Left lobe of liver (tissue), 2 donors: ENCODE measurements around the gene CDKN2A. TPM values are rescaled to one million over a fixed set of nuclear protein-coding genes. Genes with fewer than 3 reads are reported as not detected.

Experiments
- ATAC-seq: fragments of 200-7000 bp; cut with Tn5 transposase; one replicate; pipeline ENCODE4 v1.9.1; 2020; ENCODE audit warnings: mild to moderate bottlenecking, moderate library complexity
- DNase-seq: peaks from one replicate; pipeline ENCODE4 v3.0.0-alpha.2; 2020; ENCODE audit warnings: low spot score
- total RNA-seq: library from RNA; stranded (reverse); gene quantifications from one replicate; pipeline ENCODE4 v1.2.1, GENCODE V29; 2021
- donor health status: DM: no; HTN: no; CAD: no; lungs with moderate emphysema.
- donor health status: DM: no; HTN: yes; CAD: no.

CDKN2A gene
- total RNA-seq, 1 donor from 2014 or later: 0.55 TPM

DNA sequence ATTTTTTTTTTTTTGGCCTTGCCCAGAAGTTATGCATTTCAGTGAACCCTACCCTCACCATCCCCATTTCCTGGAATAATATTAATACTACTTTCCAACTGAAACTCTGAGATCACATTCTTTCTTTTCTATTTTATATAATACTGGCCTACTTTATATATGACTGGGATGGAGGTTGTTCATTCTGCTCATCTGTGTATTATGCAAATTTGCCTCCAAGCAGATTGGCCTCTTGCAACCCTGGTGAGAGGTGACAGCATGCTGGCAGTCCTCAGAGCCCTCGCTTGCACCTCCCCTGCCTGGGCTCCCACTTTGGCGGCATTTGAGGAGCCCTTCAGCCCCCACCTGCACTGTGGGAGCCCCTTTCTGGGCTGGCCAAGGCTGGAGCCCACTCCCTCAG is 35.4 kb downstream of the CDKN2A start:
- no peak for ATAC-seq
- DNase-seq: no peak

DNA sequence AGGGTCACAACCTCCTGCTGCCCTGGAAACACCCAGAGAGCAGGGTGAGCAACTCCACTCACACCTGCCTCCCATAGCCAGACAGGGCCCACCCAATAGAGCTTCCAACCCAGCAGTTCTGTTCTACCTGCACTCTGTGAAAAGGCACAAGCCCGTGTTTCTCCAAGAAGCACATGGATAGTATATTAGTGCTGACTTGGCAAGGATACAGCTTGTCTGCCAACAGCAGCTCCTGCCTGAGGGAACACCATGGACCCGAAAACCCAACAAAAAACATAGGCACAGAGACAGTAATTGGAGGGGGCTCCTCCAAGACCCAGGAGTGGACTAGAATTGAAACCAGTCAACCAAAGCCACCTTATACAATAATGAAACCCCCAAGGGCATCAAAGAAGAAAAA is 48.6 kb downstream of the CDKN2A start:
- DNase-seq (no peak), ATAC-seq (no peak)

DNA sequence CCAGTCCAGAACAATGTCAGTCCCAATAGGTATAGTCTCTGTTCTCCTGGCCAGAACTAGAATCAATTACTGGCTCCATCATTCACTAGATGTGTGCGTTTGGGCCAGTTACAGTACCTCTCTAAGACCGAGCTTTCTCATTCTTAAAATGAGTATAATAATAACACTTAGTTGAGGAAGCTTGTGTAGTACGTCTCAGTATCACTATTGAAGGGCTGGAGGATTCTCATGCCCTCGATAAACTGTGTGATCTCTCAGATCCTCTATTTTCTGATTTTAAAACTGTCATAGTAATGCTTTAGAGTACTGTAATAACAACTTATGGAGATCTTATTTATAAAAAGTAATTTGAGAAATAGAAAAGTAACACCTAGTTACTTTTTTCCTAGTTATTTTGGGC is 50.7 kb downstream of the CDKN2A start:
- ATAC-seq (no peak), DNase-seq (no peak)

DNA sequence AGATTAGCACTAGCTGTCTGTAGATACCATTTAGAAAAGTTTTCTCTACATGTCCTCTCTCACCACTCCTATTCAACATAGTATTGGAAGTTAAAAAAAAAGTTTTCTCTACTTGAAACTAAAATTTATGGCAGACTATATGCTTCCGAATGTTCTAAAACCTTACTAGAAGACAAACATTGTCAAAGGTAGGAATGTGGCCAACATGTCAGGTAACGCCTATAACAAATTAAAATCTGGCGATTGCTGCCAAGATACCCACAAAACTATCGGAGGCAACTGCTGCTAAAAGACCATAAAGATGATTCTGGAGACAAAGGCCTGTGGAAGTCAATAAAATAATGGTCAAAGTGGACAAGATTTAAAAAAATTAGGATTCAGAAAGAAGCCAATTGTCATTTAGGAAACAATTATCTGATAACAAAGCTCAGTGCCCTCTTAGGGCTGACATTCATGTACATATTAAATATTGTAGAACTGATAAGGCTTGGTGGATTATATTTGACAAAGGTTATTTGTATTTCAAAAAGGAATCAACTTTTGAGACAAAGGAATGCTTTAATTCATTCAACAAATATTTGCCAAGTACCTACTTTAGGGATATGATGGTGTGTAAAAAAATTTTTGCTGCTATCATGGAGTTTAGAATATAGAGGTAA is 52.7 kb downstream of the CDKN2A start:
- ATAC-seq (no peak), DNase-seq (no peak)

DNA sequence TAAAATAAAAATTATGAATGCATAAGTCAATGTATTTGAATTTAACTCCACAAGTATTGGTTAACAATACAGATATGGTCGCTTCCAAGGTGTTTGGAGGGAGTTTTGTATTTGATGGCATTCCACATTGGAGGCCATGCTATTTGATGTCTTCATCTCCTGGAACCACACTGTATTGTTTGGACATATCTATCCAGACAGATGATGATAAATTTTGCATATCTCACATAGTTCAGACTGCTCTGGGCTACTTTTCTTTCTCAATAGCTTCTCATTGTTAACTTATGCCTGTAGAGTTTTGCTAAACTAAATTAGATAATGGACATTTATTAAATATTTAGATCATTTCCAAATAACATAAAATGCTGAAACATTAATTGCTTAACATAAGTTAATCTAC is 58.0 kb downstream of the CDKN2A start:
- DNase-seq: no peak
- ATAC-seq: no peak

DNA sequence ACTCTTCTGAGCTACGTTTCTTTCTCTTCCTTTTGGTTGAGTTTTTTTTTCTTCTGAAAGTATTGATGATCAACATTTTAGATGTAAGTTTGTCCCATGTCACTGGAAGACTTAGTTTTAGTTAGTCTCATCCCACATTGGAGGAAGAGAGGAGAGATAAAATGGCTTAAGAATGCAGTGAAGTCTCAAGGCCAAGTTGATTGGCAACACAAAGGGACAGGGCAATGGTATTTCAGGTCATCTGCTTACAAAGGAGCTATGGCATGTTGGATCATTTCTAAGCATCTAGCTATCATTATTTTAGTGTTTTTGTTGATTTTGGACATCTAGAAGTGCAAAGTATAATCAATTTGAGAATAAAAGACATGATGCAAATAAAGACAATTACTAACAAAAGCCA is 58.6 kb downstream of the CDKN2A start:
- ATAC-seq (no peak), DNase-seq (no peak)

DNA sequence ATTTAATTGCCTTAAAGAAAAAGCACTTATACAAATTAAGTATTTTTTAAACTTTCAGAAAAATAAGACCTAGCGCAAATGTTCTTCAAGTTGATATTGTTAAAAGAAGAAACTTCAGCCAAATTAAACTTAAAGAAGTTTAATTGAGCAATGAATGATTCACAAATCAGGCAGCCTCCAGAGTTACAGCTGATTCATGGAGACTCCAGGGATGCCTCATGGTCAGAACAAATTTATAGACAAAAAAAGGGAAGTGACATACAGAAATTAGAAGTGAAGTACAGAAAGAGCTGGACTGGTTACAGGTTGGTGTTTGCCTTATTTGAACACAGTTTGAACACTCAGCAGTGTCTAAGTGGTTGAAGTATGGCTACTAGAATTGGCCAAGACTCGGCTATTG is 60.3 kb downstream of the CDKN2A start:
- DNase-seq: no peak
- ATAC-seq: no peak

DNA sequence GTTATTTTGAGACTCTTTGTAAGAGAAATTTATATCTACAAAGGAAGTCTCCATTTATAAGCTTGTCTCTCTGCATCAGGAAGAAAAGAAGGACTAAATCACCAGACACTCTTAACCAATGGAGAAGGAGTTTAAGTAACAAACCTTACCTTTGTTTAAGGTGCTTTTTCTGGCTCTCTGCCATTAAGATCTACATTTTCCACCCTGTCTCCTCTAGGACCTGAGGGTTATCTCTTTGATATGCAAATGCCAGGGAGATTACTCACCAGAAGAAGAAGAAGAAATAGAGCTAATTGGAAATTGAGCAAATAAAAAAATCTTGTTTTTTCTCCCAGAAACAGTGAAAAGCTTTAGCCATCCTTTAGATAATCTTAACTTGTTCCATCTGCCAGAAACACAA is 60.9 kb downstream of the CDKN2A start:
- no peak for DNase-seq

DNA sequence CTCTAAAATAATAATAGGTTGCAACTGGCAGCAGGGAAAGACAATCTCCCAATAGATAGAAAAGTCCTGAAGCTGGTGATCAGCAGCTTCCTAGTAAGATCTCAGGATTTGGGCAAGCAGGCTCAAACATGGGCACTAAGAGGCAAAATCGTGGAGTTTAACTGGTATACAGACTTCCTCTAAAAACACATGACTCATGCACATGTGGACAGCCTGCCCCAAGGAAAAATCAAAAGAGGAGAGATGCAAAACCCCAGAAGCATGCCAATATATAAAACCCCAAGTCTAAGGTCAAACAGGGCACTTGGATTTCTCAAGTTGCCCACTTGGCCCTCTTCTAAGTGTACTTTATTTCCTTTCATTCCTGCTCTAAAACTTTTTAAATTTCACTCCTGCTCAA is 62.8 kb downstream of the CDKN2A start:
- no peak for ATAC-seq
- no peak for DNase-seq

More for the DNA sequence above, 60.9 kb downstream of the CDKN2A start:
- ATAC-seq: no peak

DNA sequence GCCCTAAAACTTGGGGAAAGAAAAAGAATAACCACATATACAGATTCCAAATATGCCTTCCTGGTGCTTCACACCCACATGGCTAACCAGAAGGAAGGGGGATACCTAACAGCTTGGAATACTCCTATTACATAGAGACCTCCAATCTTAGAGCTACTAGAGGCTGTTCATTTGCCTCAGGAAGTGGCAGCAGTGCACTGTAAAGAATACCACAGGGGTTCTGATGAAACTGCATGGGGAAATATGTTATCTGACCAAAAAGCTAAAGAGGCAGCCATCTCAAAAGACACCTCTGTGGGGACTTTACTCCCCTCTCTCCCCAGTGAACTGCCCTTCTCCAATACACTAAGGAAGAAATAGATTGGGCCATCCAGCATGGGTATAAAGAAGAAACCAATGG is 66.4 kb downstream of the CDKN2A start:
- DNase-seq (no peak), ATAC-seq (no peak)

DNA sequence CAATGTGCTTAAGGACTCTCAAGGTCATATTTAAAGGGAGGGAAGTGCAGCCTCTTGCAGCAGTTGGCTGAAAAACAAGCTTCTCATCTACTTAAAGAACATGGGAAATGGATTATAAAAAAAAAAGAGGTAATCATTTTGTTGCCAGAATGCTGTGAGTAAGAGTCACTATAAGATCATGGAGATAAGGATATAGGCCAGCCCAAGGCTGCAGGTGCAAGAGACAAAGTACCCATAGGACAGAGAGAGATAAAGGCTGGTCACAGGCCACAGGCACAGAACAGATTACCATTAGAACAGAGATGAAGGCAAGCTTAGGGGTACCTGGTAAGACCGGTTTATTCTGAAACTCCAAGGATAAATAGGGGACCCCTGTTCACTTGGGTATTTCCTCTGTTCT is 70.5 kb downstream of the CDKN2A start:
- no peak for ATAC-seq

DNA sequence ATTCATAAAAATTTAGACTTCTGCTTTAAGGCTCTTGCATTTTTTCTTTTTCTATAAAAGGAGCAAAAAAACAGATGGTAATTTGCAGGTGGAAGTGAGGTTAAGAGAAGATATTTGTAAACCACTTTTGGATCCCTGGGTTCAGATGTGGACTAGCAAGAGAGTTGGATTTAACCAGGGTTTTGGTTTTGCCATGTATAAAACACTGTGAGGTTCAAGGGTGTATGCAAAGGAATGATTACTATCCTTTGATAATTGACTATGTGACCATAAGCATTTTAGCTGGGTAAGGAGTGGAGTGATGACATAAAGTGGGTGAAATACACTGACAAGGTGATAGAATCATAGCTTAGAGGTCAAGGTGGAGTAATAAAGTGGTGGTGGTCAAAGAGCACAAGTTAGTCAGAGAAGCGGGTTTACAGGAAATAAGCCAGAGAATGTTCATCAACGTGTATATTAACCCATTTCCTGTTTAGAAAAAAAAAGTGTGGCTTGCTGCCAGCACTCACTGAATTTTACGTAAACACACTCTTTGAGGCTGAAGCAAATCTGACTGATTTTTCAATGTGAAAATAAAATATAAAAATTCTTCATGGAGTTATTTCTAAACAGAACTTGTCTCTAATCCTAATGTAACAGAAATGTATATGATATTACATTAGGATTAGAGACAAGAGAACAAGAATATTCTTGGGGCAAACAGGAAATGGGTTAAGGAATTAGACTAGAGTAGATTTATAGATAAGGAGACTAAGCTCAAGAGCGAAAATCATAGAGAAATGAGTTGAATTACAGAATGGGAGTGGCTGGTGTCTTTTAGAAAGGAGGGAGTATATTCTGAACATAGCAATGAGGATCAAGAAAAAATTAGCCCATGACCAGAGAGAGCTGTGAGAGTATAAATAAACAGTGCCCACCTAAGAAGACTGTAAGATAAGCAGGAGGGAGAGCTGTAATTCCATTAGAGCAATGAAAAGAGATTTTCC is 74.5 kb downstream of the CDKN2A start:
- ATAC-seq (no peak), DNase-seq (no peak)

More for the DNA sequence above, 70.5 kb downstream of the CDKN2A start:
- DNase-seq: no peak

Other genes starting within 250 kb of the CDKN2A start
- gene MTAP, start 191.8 kb downstream of the CDKN2A start, total RNA-seq: 15.1 TPM
- not detected for gene CDKN2B-AS1, start 399 bp upstream of the CDKN2A start, total RNA-seq
- gene CDKN2B, start 14.9 kb upstream of the CDKN2A start, total RNA-seq: 0.93 TPM